HepG2 (cell line): ENCODE measurements around the gene CCDC69. TPM values are rescaled to one million over a fixed set of nuclear protein-coding genes. Genes with fewer than 3 reads are reported as not detected.

ENCODE experiments used
- CEBPB ChIP-seq: IDR thresholded peaks from 2 replicates; pipeline ENCODE4 v1.6.1; 2011; ENCODE audit warnings: low read depth, low read length, improper control_type of control experiment, borderline replicate concordance
- FOXO1 ChIP-seq: sonication (generic); formaldehyde crosslinking; IDR thresholded peaks from 2 replicates; pipeline ENCODE4 v1.4.0; 2020; ENCODE audit warnings: missing genetic modification reagents
- FOXP1 ChIP-seq, 2 experiments: fragments of 450-650 bp in 1 of 2; IDR thresholded peaks; 2 replicates each; pipeline ENCODE4 v1.6.1; 2017 to 2018; ENCODE audit warnings: antibody characterized with exemption in 1 of 2
- KDM3A ChIP-seq: IDR thresholded peaks from 2 replicates; pipeline ENCODE4 v1.6.1; 2018; ENCODE audit warnings: low read depth, missing compliant biosample characterization
- MATR3 ChIP-seq: sonication (generic); formaldehyde crosslinking; IDR thresholded peaks from 2 replicates; pipeline ENCODE4 v1.4.0; 2020; ENCODE audit warnings: missing genetic modification reagents
- RBM22 ChIP-seq: fragments of 200-400 bp; formaldehyde crosslinking; optimal IDR thresholded peaks from 2 replicates; pipeline ENCODE3; 2017; ENCODE audit warnings: mild to moderate bottlenecking, low read length, moderate library complexity
- REPIN1 ChIP-seq: sonication (generic); formaldehyde crosslinking; IDR thresholded peaks from 2 replicates; pipeline ENCODE4 v1.8.0; 2022; ENCODE audit warnings: missing genetic modification reagents, low read depth, mild to moderate bottlenecking, borderline replicate concordance
- SATB2 ChIP-seq: sonication (generic); formaldehyde crosslinking; IDR thresholded peaks from 2 replicates; pipeline ENCODE4 v1.5.0; 2020; ENCODE audit warnings: missing genetic modification reagents
- SRF ChIP-seq: IDR thresholded peaks from 2 replicates; pipeline ENCODE4 v1.6.1; 2011; ENCODE audit warnings: mild to moderate bottlenecking, low read depth, low read length, moderate library complexity
- SRSF9 ChIP-seq: fragments of 200-400 bp; formaldehyde crosslinking; IDR thresholded peaks from 2 replicates; pipeline ENCODE4 v1.6.1; 2018; ENCODE audit warnings: borderline replicate concordance, mild to moderate bottlenecking, low read depth, low read length; ENCODE audit not compliant: insufficient read depth, poor library complexity, severe bottlenecking
- TAF15 ChIP-seq: fragments of 200-400 bp; formaldehyde crosslinking; IDR thresholded peaks from one replicate; pipeline ENCODE4 v1.6.1; 2018; ENCODE audit warnings: mild to moderate bottlenecking, low read depth, low read length; ENCODE audit not compliant: poor library complexity, severe bottlenecking
- TBX2 ChIP-seq: sonication (generic); formaldehyde crosslinking; IDR thresholded peaks from 2 replicates; pipeline ENCODE4 v1.5.0; 2020; ENCODE audit warnings: missing genetic modification reagents, mild to moderate bottlenecking, borderline replicate concordance
- ZEB1 ChIP-seq: IDR thresholded peaks from 2 replicates; pipeline ENCODE4 v1.6.1; 2012; ENCODE audit warnings: mild to moderate bottlenecking, low read depth, inconsistent platforms; ENCODE audit not compliant: insufficient replicate concordance
- ZNF441 ChIP-seq: sonication (generic); formaldehyde crosslinking; IDR thresholded peaks from 2 replicates; pipeline ENCODE4 v1.7.0; 2021; ENCODE audit warnings: missing genetic modification reagents, borderline replicate concordance
- ZNF589 ChIP-seq: sonication (generic); formaldehyde crosslinking; conservative IDR thresholded peaks from 2 replicates; pipeline ENCODE4 v1.8.0; 2022; ENCODE audit warnings: mild to moderate bottlenecking, moderate library complexity, missing genetic modification reagents
- ZNF709 ChIP-seq: sonication (generic); formaldehyde crosslinking; IDR thresholded peaks from 2 replicates; pipeline ENCODE4 v1.5.0; 2020; ENCODE audit warnings: mild to moderate bottlenecking, missing genetic modification reagents
- ZNF747 ChIP-seq: sonication (generic); formaldehyde crosslinking; IDR thresholded peaks from 2 replicates; pipeline ENCODE4 v1.8.1; 2023; ENCODE audit warnings: missing genetic modification reagents, mild to moderate bottlenecking, borderline replicate concordance
- ZSCAN31 ChIP-seq: sonication (generic); formaldehyde crosslinking; IDR thresholded peaks from 2 replicates; pipeline ENCODE4 v1.5.0; 2020; ENCODE audit warnings: low read depth, mild to moderate bottlenecking, missing genetic modification reagents
- polyA plus RNA-seq, 8 experiments: library from polyadenylated mRNA; depleted of rRNA in 3 of 8; stranded (reverse) in 7 of 8; unstranded in 1 of 8; fragments of >200 nt; fragmentation: Illumina TruSeq in 4 of 8; extraction: Trizol in 4 of 8; gene quantifications; 2 replicates each; pipeline versions ENCODE4 v1.2.1 to v1.2.3, GENCODE V29; 2011 to 2016; ENCODE audit warnings: low read depth in 4 of 8, missing spikeins in 1 of 8, mixed read lengths in 1 of 8; ENCODE audit not compliant: insufficient read depth in 1 of 8
- total RNA-seq, 5 experiments: library from RNA; depleted of rRNA; stranded (reverse); fragments of >200 nt; fragmentation: Illumina TruSeq; extraction: Trizol; gene quantifications; 2 replicates each; pipeline ENCODE4 v1.2.3, GENCODE V29; 2016; ENCODE audit warnings: low read depth in 1 of 5
- TF ChIP-seq, protein P1 (sequence below): sonication (generic); formaldehyde crosslinking; IDR thresholded peaks from 2 replicates; pipeline ENCODE4 v1.5.0; 2020; ENCODE audit warnings: missing genetic modification reagents
- TF ChIP-seq, protein P2 (sequence below): IDR thresholded peaks from 2 replicates; pipeline ENCODE4 v1.6.1; 2016; ENCODE audit warnings: mild to moderate bottlenecking, missing biosample characterization, missing genetic modification reagents
- TF ChIP-seq, protein P3 (sequence below): IDR thresholded peaks from 2 replicates; pipeline ENCODE4 v1.6.1; 2016
- TF ChIP-seq, protein P4 (sequence below): sonication (generic); formaldehyde crosslinking; IDR thresholded peaks from 2 replicates; pipeline ENCODE4; 2020; ENCODE audit warnings: missing genetic modification reagents, mild to moderate bottlenecking, borderline replicate concordance
- TF ChIP-seq, protein P5 (sequence below): sonication (generic); formaldehyde crosslinking; IDR thresholded peaks from 2 replicates; pipeline ENCODE4 v1.8.1; 2023; ENCODE audit warnings: mild to moderate bottlenecking, moderate library complexity, missing genetic modification reagents

The CCDC69 gene
- total and polyA plus RNA-seq, 2 of the 13 experiments (the other 11 are each of a cell fraction or from before 2014, with no cell fraction given), result 12.2 to 45.2 TPM

DNA sequence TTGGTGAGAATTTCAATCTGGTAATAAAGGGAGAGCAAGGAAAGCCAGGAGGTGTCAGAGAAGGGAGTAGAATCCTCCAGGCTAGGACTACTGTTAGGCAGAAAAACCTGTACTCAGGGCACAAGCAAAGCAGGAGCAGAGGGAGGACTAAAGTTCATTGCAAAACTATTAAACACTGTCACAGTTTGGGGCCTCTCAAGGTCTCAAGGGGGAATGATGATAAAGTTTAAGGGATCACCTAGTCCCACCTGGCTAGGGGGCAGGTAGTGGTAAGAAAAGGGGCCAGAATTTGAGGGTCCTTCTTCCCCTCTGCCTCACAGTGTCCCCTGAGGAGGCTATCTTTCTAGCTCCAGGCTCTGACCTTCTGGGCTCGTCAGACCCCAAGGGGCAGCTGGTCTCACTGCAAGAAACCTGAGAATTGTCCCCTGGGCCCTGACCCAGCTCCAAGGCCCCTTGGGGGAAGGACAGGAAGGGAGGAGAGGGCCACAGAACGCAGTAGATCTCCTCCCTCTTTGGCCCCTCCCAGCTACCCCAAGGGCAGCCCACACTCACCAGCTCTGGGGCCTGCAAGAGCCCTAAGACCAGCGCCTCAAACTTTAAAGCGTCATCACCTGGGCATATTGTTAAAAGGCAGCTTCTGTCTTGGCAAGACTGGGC, 974 bp downstream of the CCDC69 start (continued):
- TF ChIP-seq KDM3A (CRISPR knock-in tag), result 0 out of 2 replicates have a peak, but pooled peaks have one; percentile 44
- no peak for TF ChIP-seq TAF15
- peak; percentile 26 for TF ChIP-seq ZEB1
- no peak for TF ChIP-seq ZNF589 (CRISPR knock-in tag)
- TF ChIP-seq, protein P1, sequence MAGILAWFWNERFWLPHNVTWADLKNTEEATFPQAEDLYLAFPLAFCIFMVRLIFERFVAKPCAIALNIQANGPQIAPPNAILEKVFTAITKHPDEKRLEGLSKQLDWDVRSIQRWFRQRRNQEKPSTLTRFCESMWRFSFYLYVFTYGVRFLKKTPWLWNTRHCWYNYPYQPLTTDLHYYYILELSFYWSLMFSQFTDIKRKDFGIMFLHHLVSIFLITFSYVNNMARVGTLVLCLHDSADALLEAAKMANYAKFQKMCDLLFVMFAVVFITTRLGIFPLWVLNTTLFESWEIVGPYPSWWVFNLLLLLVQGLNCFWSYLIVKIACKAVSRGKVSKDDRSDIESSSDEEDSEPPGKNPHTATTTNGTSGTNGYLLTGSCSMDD (CRISPR knock-in tag), result no peak
- no peak for TF ChIP-seq MATR3 (CRISPR knock-in tag)
- TF ChIP-seq REPIN1, result no peak
- TF ChIP-seq TBX2 (CRISPR knock-in tag), result peak; percentile 33
- TF ChIP-seq, protein P2, sequence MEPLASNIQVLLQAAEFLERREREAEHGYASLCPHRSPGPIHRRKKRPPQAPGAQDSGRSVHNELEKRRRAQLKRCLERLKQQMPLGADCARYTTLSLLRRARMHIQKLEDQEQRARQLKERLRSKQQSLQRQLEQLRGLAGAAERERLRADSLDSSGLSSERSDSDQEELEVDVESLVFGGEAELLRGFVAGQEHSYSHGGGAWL (CRISPR knock-in tag), result 0 out of 2 replicates have a peak, but pooled peaks have one; percentile 6
- TF ChIP-seq FOXO1 (CRISPR knock-in tag), result no peak
- TF ChIP-seq ZSCAN31, result 0 out of 2 replicates have a peak, but pooled peaks have one; percentile 37
- no peak for TF ChIP-seq RBM22
- TF ChIP-seq CEBPB, result no peak
- TF ChIP-seq SRF, result no peak
- TF ChIP-seq ZNF441 (CRISPR knock-in tag), result no peak
- 0 out of 2 replicates have a peak, but pooled peaks have one; percentile 8 for TF ChIP-seq ZNF747 (CRISPR knock-in tag)
- no peak for TF ChIP-seq FOXP1 (IDR thresholded peaks at IDR 0.05)
- TF ChIP-seq FOXP1 (CRISPR knock-in tag; IDR thresholded peaks at IDR 0.05), result no peak
- 0 out of 2 replicates have a peak, but pooled peaks have one; percentile 4 for TF ChIP-seq SATB2 (CRISPR knock-in tag)
- TF ChIP-seq, protein P3, sequence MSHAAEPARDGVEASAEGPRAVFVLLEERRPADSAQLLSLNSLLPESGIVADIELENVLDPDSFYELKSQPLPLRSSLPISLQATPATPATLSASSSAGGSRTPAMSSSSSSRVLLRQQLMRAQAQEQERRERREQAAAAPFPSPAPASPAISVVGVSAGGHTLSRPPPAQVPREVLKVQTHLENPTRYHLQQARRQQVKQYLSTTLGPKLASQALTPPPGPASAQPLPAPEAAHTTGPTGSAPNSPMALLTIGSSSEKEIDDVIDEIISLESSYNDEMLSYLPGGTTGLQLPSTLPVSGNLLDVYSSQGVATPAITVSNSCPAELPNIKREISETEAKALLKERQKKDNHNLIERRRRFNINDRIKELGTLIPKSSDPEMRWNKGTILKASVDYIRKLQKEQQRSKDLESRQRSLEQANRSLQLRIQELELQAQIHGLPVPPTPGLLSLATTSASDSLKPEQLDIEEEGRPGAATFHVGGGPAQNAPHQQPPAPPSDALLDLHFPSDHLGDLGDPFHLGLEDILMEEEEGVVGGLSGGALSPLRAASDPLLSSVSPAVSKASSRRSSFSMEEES, result no peak
- 0 out of 2 replicates have a peak, but pooled peaks have one; percentile 29 for TF ChIP-seq ZNF709
- TF ChIP-seq, protein P4, sequence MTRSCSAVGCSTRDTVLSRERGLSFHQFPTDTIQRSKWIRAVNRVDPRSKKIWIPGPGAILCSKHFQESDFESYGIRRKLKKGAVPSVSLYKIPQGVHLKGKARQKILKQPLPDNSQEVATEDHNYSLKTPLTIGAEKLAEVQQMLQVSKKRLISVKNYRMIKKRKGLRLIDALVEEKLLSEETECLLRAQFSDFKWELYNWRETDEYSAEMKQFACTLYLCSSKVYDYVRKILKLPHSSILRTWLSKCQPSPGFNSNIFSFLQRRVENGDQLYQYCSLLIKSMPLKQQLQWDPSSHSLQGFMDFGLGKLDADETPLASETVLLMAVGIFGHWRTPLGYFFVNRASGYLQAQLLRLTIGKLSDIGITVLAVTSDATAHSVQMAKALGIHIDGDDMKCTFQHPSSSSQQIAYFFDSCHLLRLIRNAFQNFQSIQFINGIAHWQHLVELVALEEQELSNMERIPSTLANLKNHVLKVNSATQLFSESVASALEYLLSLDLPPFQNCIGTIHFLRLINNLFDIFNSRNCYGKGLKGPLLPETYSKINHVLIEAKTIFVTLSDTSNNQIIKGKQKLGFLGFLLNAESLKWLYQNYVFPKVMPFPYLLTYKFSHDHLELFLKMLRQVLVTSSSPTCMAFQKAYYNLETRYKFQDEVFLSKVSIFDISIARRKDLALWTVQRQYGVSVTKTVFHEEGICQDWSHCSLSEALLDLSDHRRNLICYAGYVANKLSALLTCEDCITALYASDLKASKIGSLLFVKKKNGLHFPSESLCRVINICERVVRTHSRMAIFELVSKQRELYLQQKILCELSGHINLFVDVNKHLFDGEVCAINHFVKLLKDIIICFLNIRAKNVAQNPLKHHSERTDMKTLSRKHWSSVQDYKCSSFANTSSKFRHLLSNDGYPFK (CRISPR knock-in tag), result 0 out of 2 replicates have a peak, but pooled peaks have one; percentile 5
- no peak for TF ChIP-seq SRSF9
- TF ChIP-seq, protein P5, sequence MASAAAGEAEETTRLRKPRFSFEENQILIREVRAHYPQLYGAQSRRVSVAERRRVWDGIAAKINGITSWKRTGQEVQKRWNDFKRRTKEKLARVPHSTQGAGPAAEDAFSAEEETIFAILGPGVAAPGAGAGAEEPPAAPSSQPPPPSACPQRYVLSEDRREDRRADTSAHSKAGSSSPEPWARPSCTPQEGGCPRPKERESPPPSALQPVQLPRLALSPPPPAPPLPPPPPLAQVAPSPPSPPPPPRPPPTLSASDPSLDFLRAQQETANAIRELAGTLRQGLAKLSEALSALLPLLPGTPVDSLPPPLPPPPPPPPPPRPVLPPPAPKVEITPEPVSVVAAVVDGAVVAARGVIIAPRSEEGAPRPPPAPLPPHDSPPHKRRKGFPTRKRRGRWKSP, result no peak
